22Rv1 (cell line): ENCODE data around the gene AGBL1.

Source experiments
- ZFX ChIP-seq: fragments of 450-650 bp; IDR thresholded peaks from 2 replicates; pipeline ENCODE4 v1.6.1; 2017; ENCODE audit warnings: antibody characterized with exemption, borderline replicate concordance
- TF ChIP-seq, protein P1 (sequence below): fragments of 450-650 bp; IDR thresholded peaks from 2 replicates; pipeline ENCODE4 v1.5.1; 2017; ENCODE audit warnings: mild to moderate bottlenecking

DNA sequence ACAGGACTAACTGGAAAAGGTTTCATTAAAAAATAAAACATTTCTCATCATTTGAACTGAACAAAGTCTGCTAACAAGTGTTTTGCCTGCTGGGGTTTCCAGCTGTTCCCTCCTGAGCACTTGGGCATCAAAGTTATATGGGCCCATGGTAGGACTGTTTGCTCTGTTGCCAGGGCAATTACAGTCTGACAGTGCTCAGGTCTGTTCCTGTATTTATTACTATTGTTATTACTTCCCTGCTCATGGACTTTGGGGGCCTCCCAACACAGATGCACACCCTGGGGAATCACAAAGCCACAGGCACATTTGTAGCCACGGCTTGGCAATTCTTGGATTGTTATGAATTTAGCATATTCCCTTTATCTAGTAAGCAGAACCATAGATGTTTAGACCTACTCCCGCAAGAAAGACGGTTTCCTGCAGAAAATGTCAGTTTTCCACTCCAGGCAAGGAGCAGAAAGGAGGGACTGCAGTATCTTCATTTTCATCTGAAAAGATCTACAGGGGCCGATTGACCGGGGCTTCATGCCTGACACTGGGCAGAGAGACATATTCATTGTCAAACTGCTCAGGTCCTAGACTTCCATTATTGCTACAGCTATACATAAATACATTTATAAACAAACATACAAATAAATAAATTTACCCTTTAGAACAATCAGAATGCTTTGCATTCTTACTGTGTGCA, 580.2 kb downstream of the AGBL1 start:
- TF ChIP-seq, protein P1, sequence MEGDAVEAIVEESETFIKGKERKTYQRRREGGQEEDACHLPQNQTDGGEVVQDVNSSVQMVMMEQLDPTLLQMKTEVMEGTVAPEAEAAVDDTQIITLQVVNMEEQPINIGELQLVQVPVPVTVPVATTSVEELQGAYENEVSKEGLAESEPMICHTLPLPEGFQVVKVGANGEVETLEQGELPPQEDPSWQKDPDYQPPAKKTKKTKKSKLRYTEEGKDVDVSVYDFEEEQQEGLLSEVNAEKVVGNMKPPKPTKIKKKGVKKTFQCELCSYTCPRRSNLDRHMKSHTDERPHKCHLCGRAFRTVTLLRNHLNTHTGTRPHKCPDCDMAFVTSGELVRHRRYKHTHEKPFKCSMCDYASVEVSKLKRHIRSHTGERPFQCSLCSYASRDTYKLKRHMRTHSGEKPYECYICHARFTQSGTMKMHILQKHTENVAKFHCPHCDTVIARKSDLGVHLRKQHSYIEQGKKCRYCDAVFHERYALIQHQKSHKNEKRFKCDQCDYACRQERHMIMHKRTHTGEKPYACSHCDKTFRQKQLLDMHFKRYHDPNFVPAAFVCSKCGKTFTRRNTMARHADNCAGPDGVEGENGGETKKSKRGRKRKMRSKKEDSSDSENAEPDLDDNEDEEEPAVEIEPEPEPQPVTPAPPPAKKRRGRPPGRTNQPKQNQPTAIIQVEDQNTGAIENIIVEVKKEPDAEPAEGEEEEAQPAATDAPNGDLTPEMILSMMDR, result no peak
- no peak for TF ChIP-seq ZFX
